Measurements from ENCODE around the gene ABTB1.

DNA sequence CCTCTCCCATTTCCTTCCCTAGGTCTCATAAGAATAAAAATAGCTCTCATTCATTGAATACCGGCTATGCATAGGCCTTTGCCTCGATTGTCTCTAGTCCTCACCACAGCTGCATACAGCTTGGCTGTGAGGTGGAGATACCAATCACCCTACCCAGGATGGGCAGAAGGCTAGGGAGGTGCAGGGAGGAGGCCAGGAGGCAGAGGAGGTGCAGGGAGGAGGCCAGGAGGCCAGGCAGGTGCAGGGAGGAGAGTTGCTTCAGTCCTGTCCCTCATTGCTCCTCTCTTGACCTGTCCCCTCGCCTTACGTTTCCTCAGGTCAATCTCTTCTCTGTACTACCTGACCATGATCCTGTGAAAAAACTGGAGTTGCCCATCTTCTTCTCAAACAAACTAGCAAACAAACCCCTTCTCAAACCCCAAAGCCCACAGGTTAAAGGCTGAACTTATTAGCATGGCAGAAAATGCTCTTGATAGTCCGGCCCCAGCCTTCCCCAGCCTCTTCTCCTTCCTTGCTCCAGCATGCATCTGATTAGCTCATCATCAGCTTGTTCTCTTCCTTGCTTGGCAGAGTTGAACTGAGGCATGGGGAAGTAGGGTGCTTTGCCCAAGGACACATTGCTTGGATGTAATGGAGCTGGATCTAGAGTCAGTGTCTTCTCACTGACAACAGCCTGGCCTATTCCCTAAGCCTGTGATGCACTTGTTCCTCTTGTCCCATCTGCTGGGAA, 27.9 kb upstream of the ABTB1 start:
- TF ChIP-seq CTCF (conservative IDR thresholded peaks at IDR 0.05 in 1 of 2, IDR thresholded peaks at IDR 0.05 in 1 of 2; ENCODE audit: low read depth in 1 of 2, low read length in 2 of 2) (no peak), EZH2 (IDR thresholded peaks at IDR 0.05; ENCODE audit: low read length, missing control alignments) (no peak)

Measured in fibroblast of lung (primary cell).